ENCODE data around the gene RND1.
A peak's percentile ranks its signal among the peaks of the same experiment; 100 is the strongest.
"Not testable (repeated sequence)": the region's sequence is repeated elsewhere in the genome, so short reads cannot be mapped to it uniquely, and the experiment has no call there.

The RND1 gene

GRCh38 chr12:48889679-48890078 lies 24.0 kb upstream of the RND1 start:
- H3K9ac ChIP-seq (ENCODE audit: low read depth in 1 of 2, low read length in 2 of 2): no peak overlapping the region

GRCh38 chr12:48883305-48884161 lies 17.9 kb upstream of the RND1 start:
- H3K4me1 ChIP-seq (ENCODE audit: control insufficient read depth in 1 of 2, insufficient read depth in 2 of 2, low read length in 2 of 2): peaks cover 13 to 15% of the 10 kb centered on the region in 2 donors
- no peak overlapping the region for H3K27ac ChIP-seq (ENCODE audit: low read depth, low read length)
- H3K36me3 ChIP-seq (ENCODE audit: control insufficient read depth in 1 of 2, insufficient read depth in 2 of 2, low read length in 2 of 2): no peaks in the 10 kb centered on the region
- no peak overlapping the region for H3K4me3 ChIP-seq (ENCODE audit: low read depth in 1 of 2, low read length in 2 of 2)
- peak overlapping the region in 1 of 2 donors; percentile 25 for H3K9ac ChIP-seq (ENCODE audit: low read depth in 1 of 2, low read length in 2 of 2)
- H3K27me3 ChIP-seq (ENCODE audit: control insufficient read depth in 1 of 2, insufficient read depth in 2 of 2, low read length in 2 of 2): peaks cover 0 to 4% of the 10 kb centered on the region in 2 donors
- no peaks in the 10 kb centered on the region for H3K9me3 ChIP-seq (ENCODE audit: control insufficient read depth in 1 of 2, low read length in 2 of 2)

More at GRCh38 chr12:48889679-48890078, 24.0 kb upstream of the RND1 start:
- Histone ChIP-seq H3K27me3 (ENCODE audit: control insufficient read depth in 1 of 2, insufficient read depth in 2 of 2, low read length in 2 of 2) (peaks cover 0 to 9% of the 10 kb centered on the region in 2 donors), H3K36me3 (ENCODE audit: control insufficient read depth in 1 of 2, insufficient read depth in 2 of 2, low read length in 2 of 2) (no peaks in the 10 kb centered on the region), H3K9me3 (ENCODE audit: control insufficient read depth in 1 of 2, low read length in 2 of 2) (no peaks in the 10 kb centered on the region), H3K27ac (ENCODE audit: low read depth, low read length) (no peak overlapping the region), H3K4me3 (ENCODE audit: low read depth in 1 of 2, low read length in 2 of 2) (no peak overlapping the region), H3K4me1 (ENCODE audit: control insufficient read depth in 1 of 2, insufficient read depth in 2 of 2, low read length in 2 of 2) (peaks cover 0 to 6% of the 10 kb centered on the region in 2 donors)

GRCh38 chr12:48882972-48883304 lies 17.3 kb upstream of the RND1 start:
- Histone ChIP-seq H3K9me3 (ENCODE audit: control insufficient read depth in 1 of 2, low read length in 2 of 2) (no peaks in the 10 kb centered on the region), H3K27me3 (ENCODE audit: control insufficient read depth in 1 of 2, insufficient read depth in 2 of 2, low read length in 2 of 2) (peaks cover 0 to 4% of the 10 kb centered on the region in 2 donors), H3K9ac (ENCODE audit: low read depth in 1 of 2, low read length in 2 of 2) (no peak overlapping the region), H3K4me3 (ENCODE audit: low read depth in 1 of 2, low read length in 2 of 2) (no peak overlapping the region), H3K27ac (ENCODE audit: low read depth, low read length) (no peak overlapping the region), H3K36me3 (ENCODE audit: control insufficient read depth in 1 of 2, insufficient read depth in 2 of 2, low read length in 2 of 2) (no peaks in the 10 kb centered on the region), H3K4me1 (ENCODE audit: control insufficient read depth in 1 of 2, insufficient read depth in 2 of 2, low read length in 2 of 2) (peaks cover 13 to 15% of the 10 kb centered on the region in 2 donors)

- H3K9me3 ChIP-seq (ENCODE audit: control insufficient read depth in 1 of 2, low read length in 2 of 2): no peaks in the 10 kb centered on the region
- peaks cover 0 to 4% of the 10 kb centered on the region in 2 donors for H3K27me3 ChIP-seq (ENCODE audit: control insufficient read depth in 1 of 2, insufficient read depth in 2 of 2, low read length in 2 of 2)
- H3K27ac ChIP-seq (ENCODE audit: low read depth, low read length): no peak overlapping the region
- no peaks in the 10 kb centered on the region for H3K36me3 ChIP-seq (ENCODE audit: control insufficient read depth in 1 of 2, insufficient read depth in 2 of 2, low read length in 2 of 2)
- peaks cover 13 to 15% of the 10 kb centered on the region in 2 donors for H3K4me1 ChIP-seq (ENCODE audit: control insufficient read depth in 1 of 2, insufficient read depth in 2 of 2, low read length in 2 of 2)
- H3K4me3 ChIP-seq (ENCODE audit: low read depth in 1 of 2, low read length in 2 of 2): no peak overlapping the region
- H3K9ac ChIP-seq (ENCODE audit: low read depth in 1 of 2, low read length in 2 of 2): no peak overlapping the region
These were observed 16.6 kb upstream of the RND1 start for GRCh38 chr12:48882315-48882687.

- no peak overlapping the region for H3K4me3 ChIP-seq (ENCODE audit: low read depth in 1 of 2, low read length in 2 of 2)
- no peak overlapping the region for H3K27ac ChIP-seq (ENCODE audit: low read depth, low read length)
- peaks cover 13 to 15% of the 10 kb centered on the region in 2 donors for H3K4me1 ChIP-seq (ENCODE audit: control insufficient read depth in 1 of 2, insufficient read depth in 2 of 2, low read length in 2 of 2)
- H3K9me3 ChIP-seq (ENCODE audit: control insufficient read depth in 1 of 2, low read length in 2 of 2): no peaks in the 10 kb centered on the region
- no peak overlapping the region for H3K9ac ChIP-seq (ENCODE audit: low read depth in 1 of 2, low read length in 2 of 2)
- peaks cover 0 to 4% of the 10 kb centered on the region in 2 donors for H3K27me3 ChIP-seq (ENCODE audit: control insufficient read depth in 1 of 2, insufficient read depth in 2 of 2, low read length in 2 of 2)
- no peaks in the 10 kb centered on the region for H3K36me3 ChIP-seq (ENCODE audit: control insufficient read depth in 1 of 2, insufficient read depth in 2 of 2, low read length in 2 of 2)
These were observed 16.1 kb upstream of the RND1 start for GRCh38 chr12:48881686-48882314.

GRCh38 chr12:48880647-48881046 lies 15.0 kb upstream of the RND1 start:
- Histone ChIP-seq H3K27ac (ENCODE audit: low read depth, low read length) (no peak overlapping the region), H3K9me3 (ENCODE audit: control insufficient read depth in 1 of 2, low read length in 2 of 2) (no peaks in the 10 kb centered on the region), H3K4me1 (ENCODE audit: control insufficient read depth in 1 of 2, insufficient read depth in 2 of 2, low read length in 2 of 2) (peaks cover 13 to 15% of the 10 kb centered on the region in 2 donors), H3K27me3 (ENCODE audit: control insufficient read depth in 1 of 2, insufficient read depth in 2 of 2, low read length in 2 of 2) (peaks cover 0 to 4% of the 10 kb centered on the region in 2 donors), H3K9ac (ENCODE audit: low read depth in 1 of 2, low read length in 2 of 2) (no peak overlapping the region), H3K36me3 (ENCODE audit: control insufficient read depth in 1 of 2, insufficient read depth in 2 of 2, low read length in 2 of 2) (no peaks in the 10 kb centered on the region), H3K4me3 (ENCODE audit: low read depth in 1 of 2, low read length in 2 of 2) (no peak overlapping the region)

GRCh38 chr12:48878548-48878947 lies 12.9 kb upstream of the RND1 start:
- H3K27ac ChIP-seq (ENCODE audit: low read depth, low read length): no peak overlapping the region
- H3K4me3 ChIP-seq (ENCODE audit: low read depth in 1 of 2, low read length in 2 of 2): no peak overlapping the region
- no peaks in the 10 kb centered on the region for H3K9me3 ChIP-seq (ENCODE audit: control insufficient read depth in 1 of 2, low read length in 2 of 2)
- no peaks in the 10 kb centered on the region for H3K36me3 ChIP-seq (ENCODE audit: control insufficient read depth in 1 of 2, insufficient read depth in 2 of 2, low read length in 2 of 2)
- no peak overlapping the region for H3K9ac ChIP-seq (ENCODE audit: low read depth in 1 of 2, low read length in 2 of 2)
- H3K4me1 ChIP-seq (ENCODE audit: control insufficient read depth in 1 of 2, insufficient read depth in 2 of 2, low read length in 2 of 2): peaks cover 9 to 10% of the 10 kb centered on the region in 2 donors
- peaks cover 0 to 4% of the 10 kb centered on the region in 2 donors for H3K27me3 ChIP-seq (ENCODE audit: control insufficient read depth in 1 of 2, insufficient read depth in 2 of 2, low read length in 2 of 2)

GRCh38 chr12:48875944-48876515 lies 10.4 kb upstream of the RND1 start:
- H3K9ac ChIP-seq (ENCODE audit: low read depth in 1 of 2, low read length in 2 of 2): no peak overlapping the region
- H3K27me3 ChIP-seq (ENCODE audit: control insufficient read depth in 1 of 2, insufficient read depth in 2 of 2, low read length in 2 of 2): no peaks in the 10 kb centered on the region
- no peaks in the 10 kb centered on the region for H3K9me3 ChIP-seq (ENCODE audit: control insufficient read depth in 1 of 2, low read length in 2 of 2)
- H3K27ac ChIP-seq (ENCODE audit: low read depth, low read length): no peak overlapping the region
- no peaks in the 10 kb centered on the region for H3K4me1 ChIP-seq (ENCODE audit: control insufficient read depth in 1 of 2, insufficient read depth in 2 of 2, low read length in 2 of 2)
- H3K36me3 ChIP-seq (ENCODE audit: control insufficient read depth in 1 of 2, insufficient read depth in 2 of 2, low read length in 2 of 2): no peaks in the 10 kb centered on the region
- no peak overlapping the region for H3K4me3 ChIP-seq (ENCODE audit: low read depth in 1 of 2, low read length in 2 of 2)

- not testable (repeated sequence) for H3K9ac ChIP-seq (ENCODE audit: low read depth in 1 of 2, low read length in 2 of 2); H3K9me3 ChIP-seq (ENCODE audit: control insufficient read depth in 1 of 2, low read length in 2 of 2); H3K36me3 ChIP-seq (ENCODE audit: control insufficient read depth in 1 of 2, insufficient read depth in 2 of 2, low read length in 2 of 2); H3K27me3 ChIP-seq (ENCODE audit: control insufficient read depth in 1 of 2, insufficient read depth in 2 of 2, low read length in 2 of 2); H3K4me1 ChIP-seq (ENCODE audit: control insufficient read depth in 1 of 2, insufficient read depth in 2 of 2, low read length in 2 of 2); H3K4me3 ChIP-seq (ENCODE audit: low read depth in 1 of 2, low read length in 2 of 2); H3K27ac ChIP-seq (ENCODE audit: low read depth, low read length)
These were observed 7.9 kb upstream of the RND1 start for GRCh38 chr12:48873534-48873933.

- Histone ChIP-seq H3K4me1 (ENCODE audit: control insufficient read depth in 1 of 2, insufficient read depth in 2 of 2, low read length in 2 of 2) (no peaks in the 10 kb centered on the region), H3K9ac (ENCODE audit: low read depth in 1 of 2, low read length in 2 of 2) (no peak overlapping the region), H3K36me3 (ENCODE audit: control insufficient read depth in 1 of 2, insufficient read depth in 2 of 2, low read length in 2 of 2) (no peaks in the 10 kb centered on the region), H3K27me3 (ENCODE audit: control insufficient read depth in 1 of 2, insufficient read depth in 2 of 2, low read length in 2 of 2) (no peaks in the 10 kb centered on the region), H3K27ac (ENCODE audit: low read depth, low read length) (no peak overlapping the region), H3K9me3 (ENCODE audit: control insufficient read depth in 1 of 2, low read length in 2 of 2) (no peaks in the 10 kb centered on the region), H3K4me3 (ENCODE audit: low read depth in 1 of 2, low read length in 2 of 2) (no peak overlapping the region)
These were observed 7.4 kb upstream of the RND1 start for GRCh38 chr12:48873096-48873495.
